ENCODE measurements around the gene CLN5. TPM values are rescaled to one million over a fixed set of nuclear protein-coding genes. Genes with fewer than 3 reads are reported as not detected.
"Not testable (repeated sequence)": the region's sequence is repeated elsewhere in the genome, so short reads cannot be mapped to it uniquely, and the experiment has no call there.

CLN5 gene
- total RNA-seq, 2 donors from 2014 or later = 18.1 to 30.4 TPM

DNA sequence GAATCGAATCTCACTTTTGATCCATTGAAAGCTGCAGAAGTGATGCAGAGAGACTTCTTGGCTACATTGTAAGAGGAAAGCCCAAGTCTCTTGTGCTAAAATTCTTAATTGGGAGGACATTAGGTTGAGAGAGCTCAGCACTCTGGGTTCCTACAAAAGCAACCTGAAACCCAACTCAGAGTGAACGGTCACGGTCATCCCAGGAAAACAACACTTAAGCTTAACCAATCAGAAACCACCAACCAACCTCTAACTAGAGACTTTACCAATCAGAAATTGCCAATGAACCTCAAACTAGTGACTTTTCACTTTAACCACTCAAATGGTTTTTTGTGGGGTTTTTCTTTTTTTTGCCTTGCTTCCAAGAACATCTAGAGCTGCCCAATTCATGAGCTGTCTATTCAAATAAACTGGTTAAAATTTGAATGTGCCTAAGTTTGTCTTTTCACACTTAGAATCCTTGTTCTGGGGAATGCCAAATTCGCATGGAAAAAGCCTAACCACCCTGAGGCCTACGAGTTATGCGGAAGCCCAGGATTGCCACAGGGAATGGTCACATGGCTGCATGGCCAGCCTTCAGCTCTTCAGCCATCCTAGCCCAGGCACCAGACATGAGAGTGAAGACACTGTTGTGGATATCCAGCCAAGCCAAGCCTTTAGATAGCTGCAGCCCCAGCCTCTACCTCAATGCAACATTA, 17.8 kb upstream of the CLN5 start:
- intact Hi-C loops (cut with DNase I, micrococcal nuclease) = no loop called here
- DNase-seq = no peak
- ATAC-seq = no peak

- ATAC-seq (no peak), DNase-seq (no peak)
- intact Hi-C loops (cut with DNase I, micrococcal nuclease) = no loop called here
Measured at GRCh38 chr13:76974618-76974975, 17.3 kb upstream of the CLN5 start.

DNA sequence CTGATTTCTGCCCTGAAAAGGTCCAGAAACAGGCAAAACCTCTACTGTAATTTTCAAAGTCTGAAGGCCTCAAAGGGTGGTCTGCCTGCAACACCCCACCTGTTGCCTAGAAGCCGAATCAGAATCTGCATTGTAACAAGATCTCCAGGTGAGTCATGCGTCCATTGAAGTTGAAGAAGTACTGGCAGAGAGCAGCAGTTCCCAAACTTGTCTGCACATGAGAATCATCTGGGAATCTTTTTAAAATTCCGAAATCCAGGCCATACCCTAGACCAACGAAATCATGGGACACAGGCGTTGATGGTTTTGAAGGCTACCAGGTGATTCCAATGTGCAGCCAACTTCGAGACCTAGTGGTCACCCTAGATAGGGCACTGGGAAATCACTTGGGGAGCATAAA, 16.0 kb upstream of the CLN5 start:
- ATAC-seq = no peak
- intact Hi-C loops (cut with DNase I, micrococcal nuclease) = no loop called here
- no peak for DNase-seq

GRCh38 chr13:76976490-76976889, 15.4 kb upstream of the CLN5 start:
- intact Hi-C loops (cut with DNase I, micrococcal nuclease) = no loop called here
- ATAC-seq (no peak), DNase-seq (no peak)

DNA sequence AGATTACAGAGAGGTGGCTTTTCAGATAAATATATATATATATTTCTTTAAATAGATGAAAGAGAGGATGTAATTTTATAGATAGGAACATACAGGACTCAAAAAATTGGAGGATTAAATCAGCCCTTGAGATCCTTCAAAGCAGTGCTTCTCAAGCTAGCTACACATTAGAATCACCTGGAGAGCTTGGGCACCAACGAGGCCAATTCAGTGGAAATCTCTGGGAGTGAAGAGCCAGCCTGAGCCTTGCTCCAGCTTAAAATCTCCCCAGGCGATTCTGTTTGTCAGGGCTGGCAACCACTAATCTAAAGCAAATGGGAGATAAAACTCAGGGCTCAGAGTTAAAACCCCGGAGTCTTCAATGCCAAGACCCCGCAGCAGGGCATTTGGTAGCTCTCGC, 15.0 kb upstream of the CLN5 start:
- ATAC-seq (no peak), DNase-seq (no peak)
- intact Hi-C loops (cut with DNase I, micrococcal nuclease) = no loop called here

DNA sequence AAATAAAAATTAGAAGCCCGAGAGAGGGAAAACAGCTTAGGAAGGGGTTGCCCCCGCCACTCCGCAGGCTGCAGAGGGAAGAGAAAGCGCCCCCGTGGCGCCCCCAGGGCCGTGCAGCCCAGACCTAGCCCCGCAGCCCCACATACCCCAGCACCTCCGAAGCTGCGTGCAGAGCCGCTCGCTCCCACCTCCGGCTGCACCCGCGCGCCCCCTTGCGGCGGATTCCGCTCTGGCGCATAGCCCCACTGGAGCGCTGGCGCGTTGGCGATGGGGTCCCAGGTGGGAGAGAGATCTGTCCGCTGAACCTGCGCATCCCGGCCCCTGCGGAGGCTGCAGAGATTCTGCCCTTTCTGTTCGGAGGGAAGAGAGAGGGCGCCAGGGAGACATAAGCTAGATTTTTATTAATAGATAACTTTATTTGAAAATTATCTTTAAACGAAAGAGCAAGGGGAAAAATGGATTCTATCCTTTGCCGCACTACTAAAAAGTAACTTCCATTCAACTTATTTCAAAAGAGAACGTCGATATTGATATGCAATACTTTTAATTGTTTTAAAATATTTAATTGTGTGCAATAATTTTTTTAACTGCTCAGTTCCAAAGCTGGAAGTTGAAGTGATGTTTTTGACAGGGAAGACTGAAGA, 11.7 kb upstream of the CLN5 start:
- intact Hi-C loops (cut with DNase I, micrococcal nuclease) = no loop called here
- ATAC-seq = peak; percentile 95

DNA sequence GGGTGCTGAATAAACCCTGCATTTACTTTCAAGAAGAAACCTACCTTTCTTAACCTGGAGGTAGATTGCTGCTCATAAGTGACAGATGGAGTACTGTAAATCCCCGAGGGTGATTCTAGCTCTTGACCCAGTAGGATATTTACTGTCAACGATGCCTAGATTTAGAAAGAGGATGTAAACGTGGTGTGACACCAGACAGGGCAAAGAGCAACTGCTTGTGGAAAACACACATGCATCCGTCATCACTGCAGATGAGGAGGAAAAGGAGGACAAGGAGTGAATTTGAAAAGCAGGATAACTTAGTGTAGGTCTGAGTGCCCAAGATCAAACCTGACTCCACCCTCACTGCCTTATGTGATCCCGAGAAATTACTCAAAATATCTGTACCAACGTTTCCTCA, 9.8 kb upstream of the CLN5 start:
- ATAC-seq (peak; percentile 23), DNase-seq (no peak)
- intact Hi-C loops (cut with DNase I, micrococcal nuclease) = no loop called here

More for the DNA sequence above, 11.7 kb upstream of the CLN5 start:
- peak; percentile 50 to 87 for DNase-seq

GRCh38 chr13:76983676-76984075, 8.2 kb upstream of the CLN5 start:
- intact Hi-C loops (cut with DNase I, micrococcal nuclease) = no loop called here
- ATAC-seq (no peak), DNase-seq (no peak)

DNA sequence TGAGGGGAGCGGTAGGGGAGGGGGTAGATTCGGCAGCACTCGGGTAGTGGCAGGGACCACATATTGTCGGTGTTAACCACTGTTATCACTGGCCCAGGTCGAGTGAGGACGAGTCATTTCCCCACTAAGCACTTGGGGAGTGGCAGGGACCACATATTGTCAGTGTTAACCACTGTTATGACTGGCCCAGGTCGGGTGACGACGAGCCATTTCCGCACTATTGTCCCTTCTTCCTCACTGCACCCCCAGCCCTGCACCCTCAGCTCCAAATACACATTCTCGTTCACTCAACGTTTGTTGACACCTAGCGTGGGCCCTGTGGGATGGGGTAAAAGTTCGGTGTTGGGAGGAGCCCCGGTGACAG, 467 bp upstream of the CLN5 start:
- peak in 1 of 2 donors; percentile 39 for DNase-seq
- peak; percentile 3 for ATAC-seq
- intact Hi-C loops (cut with DNase I, micrococcal nuclease) = loop anchor here in 1 of 2 donors (10.0 kb wide), 1 partner anchor 333 kb away; the partner anchor contains the start of gene MYCBP2

- peak; percentile 44 to 51 for DNase-seq
- peak; percentile 26 for ATAC-seq
- intact Hi-C loops (cut with DNase I, micrococcal nuclease) = loop anchor here in 1 of 2 donors (10.0 kb wide), 1 partner anchor 332 kb away; the partner anchor contains the start of gene MYCBP2
Measured at GRCh38 chr13:76992548-76993001, 694 bp downstream of the CLN5 start.

DNA sequence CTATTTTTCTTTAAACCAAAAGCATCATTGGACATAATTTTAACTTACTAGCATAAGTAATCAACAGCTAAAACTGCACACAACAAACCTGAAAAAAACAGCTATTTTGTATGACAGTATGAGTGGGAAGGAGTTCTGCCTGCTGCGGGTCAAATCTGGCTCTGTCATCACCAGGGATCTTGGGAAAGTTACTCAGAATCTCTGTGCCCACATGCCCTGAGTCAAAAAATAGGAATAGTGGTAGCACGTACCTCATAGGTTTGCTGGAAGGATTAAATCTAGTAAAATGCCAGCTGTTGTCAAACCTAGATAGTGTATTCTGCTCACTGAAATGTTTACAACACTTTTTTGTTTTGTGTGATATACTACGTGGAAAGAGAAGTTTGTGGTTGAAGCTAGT, 1.1 kb downstream of the CLN5 start:
- DNase-seq (no peak), ATAC-seq (no peak)
- intact Hi-C loops (cut with DNase I, micrococcal nuclease) = loop anchor here in 1 of 2 donors (10.0 kb wide), 1 partner anchor 332 kb away; the partner anchor contains the start of gene MYCBP2

GRCh38 chr13:76993473-76993872, 1.6 kb downstream of the CLN5 start:
- DNase-seq (no peak), ATAC-seq (no peak)
- intact Hi-C loops (cut with DNase I, micrococcal nuclease) = loop anchor here in 1 of 2 donors (10.0 kb wide), 1 partner anchor 331 kb away; the partner anchor contains the start of gene MYCBP2

GRCh38 chr13:76994281-76994680, 2.4 kb downstream of the CLN5 start:
- DNase-seq = no peak
- intact Hi-C loops (cut with DNase I, micrococcal nuclease) = loop anchor here in 1 of 2 donors (10.0 kb wide), 1 partner anchor 331 kb away; the partner anchor contains the start of gene MYCBP2
- ATAC-seq = no peak

DNA sequence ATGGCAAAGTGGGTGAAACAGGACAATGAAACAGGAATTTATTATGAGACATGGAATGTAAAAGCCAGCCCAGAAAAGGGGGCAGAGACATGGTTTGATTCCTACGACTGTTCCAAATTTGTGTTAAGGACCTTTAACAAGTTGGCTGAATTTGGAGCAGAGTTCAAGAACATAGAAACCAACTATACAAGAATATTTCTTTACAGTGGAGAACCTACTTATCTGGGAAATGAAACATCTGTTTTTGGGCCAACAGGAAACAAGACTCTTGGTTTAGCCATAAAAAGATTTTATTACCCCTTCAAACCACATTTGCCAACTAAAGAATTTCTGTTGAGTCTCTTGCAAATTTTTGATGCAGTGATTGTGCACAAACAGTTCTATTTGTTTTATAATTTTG, 8.6 kb downstream of the CLN5 start:
- intact Hi-C loops (cut with DNase I, micrococcal nuclease) = no loop called here
- peak; percentile 60 for ATAC-seq
- DNase-seq = no peak

DNA sequence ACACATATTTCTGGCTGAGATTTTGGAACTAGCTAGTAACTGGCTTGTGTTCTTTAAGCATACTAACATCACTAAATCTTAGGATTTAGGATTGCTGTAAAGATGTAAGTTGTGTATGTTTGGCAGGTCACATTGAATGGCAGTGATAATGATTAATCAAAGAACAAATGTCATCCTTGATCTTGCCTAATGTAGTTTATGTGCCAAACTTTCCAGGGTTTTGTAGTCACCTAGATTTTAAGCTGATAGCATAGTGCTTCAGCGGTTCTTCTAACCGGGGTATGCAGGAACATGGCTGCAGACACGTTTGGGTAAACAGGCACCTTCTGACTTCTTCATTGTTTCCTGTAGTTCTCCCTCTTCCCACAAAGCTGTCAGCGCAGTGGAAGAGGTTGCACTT, 9.7 kb downstream of the CLN5 start:
- DNase-seq = no peak
- ATAC-seq = no peak
- intact Hi-C loops (cut with DNase I, micrococcal nuclease) = no loop called here

GRCh38 chr13:77001963-77002587, 10.2 kb downstream of the CLN5 start:
- ATAC-seq (no peak), DNase-seq (no peak)
- intact Hi-C loops (cut with DNase I, micrococcal nuclease) = no loop called here

GRCh38 chr13:77002590-77003190, 10.8 kb downstream of the CLN5 start:
- peak; percentile 57 for ATAC-seq

GRCh38 chr13:77008337-77008736, 16.5 kb downstream of the CLN5 start:
- DNase-seq; intact Hi-C loops (cut with DNase I, micrococcal nuclease); ATAC-seq: not testable (repeated sequence)

More at GRCh38 chr13:77002590-77003190, 10.8 kb downstream of the CLN5 start:
- intact Hi-C loops (cut with DNase I, micrococcal nuclease) = no loop called here
- DNase-seq = no peak

DNA sequence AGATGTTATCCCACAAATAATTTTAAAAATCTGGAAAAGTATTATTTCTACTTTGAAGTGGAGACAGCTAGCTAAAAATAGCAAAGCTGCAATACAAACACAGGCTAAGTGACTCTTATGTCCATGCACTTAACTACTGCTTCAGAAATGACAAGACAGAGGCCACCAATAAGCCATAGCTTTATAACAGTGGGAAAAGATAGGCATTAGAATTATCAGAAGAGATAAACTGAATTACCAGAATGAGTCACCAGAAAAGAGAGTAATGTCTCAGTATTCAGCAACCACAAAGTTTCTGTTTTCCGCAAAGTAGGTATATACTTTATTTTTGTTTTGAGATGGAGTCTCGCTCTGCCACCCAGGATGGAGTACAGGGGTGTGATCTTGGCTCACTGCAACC, 17.1 kb downstream of the CLN5 start:
- DNase-seq (no peak), ATAC-seq (no peak)
- intact Hi-C loops (cut with DNase I, micrococcal nuclease) = no loop called here

Measured in left colon (tissue), 2 donors.